OCI-LY1 (cell line): Measurements from ENCODE around the gene VAV3.

Experiments used
- EZH2 ChIP-seq: fragments of 200-600 bp; sonication (generic), shearing (Covaris generic); IDR thresholded peaks from 2 replicates; pipeline ENCODE4 v1.8.0; 2017; ENCODE audit warnings: borderline replicate concordance, mixed run types, mild to moderate bottlenecking, antibody characterized with exemption, low read length, moderate library complexity, mixed read lengths
- TF ChIP-seq, protein P1 (sequence below): fragments of 200-600 bp; sonication (generic), shearing (Covaris generic); IDR thresholded peaks from 2 replicates; pipeline ENCODE4 v1.5.1; 2017; ENCODE audit warnings: mild to moderate bottlenecking, antibody characterized with exemption, low read length, moderate library complexity, mixed read lengths

DNA sequence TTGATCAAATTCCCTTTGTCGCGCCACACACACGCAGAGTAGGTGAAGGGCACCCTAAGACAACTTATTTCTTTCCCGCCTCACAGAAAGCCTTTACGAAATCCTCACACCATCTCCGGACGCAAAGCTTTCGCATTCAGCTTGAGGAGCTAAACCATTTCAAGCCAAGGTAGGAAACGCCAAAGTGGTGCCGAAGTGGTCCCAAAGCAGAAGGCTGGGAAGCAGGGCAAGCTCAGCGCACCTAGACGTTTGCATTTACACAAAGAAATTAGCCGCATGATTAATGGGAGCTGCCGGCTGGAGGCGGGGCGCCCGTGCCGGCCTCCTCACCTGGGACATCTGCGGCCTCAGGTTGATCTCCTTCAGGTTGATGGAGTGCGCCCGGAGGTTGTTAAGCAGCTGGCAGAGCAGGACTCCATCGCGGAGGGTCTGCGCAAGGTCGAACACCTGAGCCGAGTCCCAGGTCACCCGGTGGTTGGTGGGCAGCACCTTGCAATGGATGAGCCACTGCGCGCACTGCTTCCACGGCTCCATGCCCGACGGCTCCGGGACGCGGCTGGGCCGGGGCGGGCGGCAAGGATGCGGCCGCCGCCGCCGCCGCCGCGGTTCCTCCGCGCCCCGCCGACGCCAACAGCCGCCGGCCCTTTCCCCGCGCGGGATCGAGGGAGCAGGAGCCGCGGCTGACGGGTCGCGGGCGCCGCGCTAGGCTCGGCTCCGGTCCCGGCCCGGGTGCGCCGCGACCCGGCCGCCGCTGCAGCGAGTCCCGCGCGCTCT, 457 bp downstream of the VAV3 start:
- no peak for TF ChIP-seq EZH2
- TF ChIP-seq, protein P1, sequence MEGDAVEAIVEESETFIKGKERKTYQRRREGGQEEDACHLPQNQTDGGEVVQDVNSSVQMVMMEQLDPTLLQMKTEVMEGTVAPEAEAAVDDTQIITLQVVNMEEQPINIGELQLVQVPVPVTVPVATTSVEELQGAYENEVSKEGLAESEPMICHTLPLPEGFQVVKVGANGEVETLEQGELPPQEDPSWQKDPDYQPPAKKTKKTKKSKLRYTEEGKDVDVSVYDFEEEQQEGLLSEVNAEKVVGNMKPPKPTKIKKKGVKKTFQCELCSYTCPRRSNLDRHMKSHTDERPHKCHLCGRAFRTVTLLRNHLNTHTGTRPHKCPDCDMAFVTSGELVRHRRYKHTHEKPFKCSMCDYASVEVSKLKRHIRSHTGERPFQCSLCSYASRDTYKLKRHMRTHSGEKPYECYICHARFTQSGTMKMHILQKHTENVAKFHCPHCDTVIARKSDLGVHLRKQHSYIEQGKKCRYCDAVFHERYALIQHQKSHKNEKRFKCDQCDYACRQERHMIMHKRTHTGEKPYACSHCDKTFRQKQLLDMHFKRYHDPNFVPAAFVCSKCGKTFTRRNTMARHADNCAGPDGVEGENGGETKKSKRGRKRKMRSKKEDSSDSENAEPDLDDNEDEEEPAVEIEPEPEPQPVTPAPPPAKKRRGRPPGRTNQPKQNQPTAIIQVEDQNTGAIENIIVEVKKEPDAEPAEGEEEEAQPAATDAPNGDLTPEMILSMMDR: no peak
